Stimulated activated CD8-positive, alpha-beta memory T cell treated with anti-CD3 and anti-CD28 coated beads, Interleukin-15, amount 100 ng/mL, for 48 hours (primary cell): ENCODE results near the gene AGXT.

ENCODE experiments used
- DNase-seq, 2 donors: peaks; one replicate each; pipeline ENCODE4 v3.0.0-alpha.2; 2020; ENCODE audit warnings: low read depth in 2 of 2

The AGXT gene

DNA sequence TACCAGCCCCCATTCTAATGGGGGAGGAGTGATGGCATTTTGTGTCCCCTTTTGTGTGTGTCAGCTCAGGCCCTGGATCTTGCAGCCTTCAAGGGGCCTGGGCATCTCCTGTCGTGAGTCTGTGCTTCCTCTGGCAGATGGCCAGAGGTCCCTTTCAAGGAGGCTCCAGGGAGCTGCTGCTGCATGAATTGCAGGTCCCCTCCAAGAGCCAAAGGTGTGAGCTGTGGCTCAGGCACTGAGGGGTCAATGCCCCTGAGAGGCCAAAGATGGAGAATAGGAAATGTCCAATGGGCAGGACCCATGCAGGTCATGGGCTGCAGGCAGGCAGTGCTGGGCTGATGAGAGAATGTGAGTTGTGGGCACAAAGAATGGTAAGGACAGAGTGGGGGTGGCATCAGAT is 16.9 kb downstream of the AGXT start:
- DNase-seq = no peak

DNA sequence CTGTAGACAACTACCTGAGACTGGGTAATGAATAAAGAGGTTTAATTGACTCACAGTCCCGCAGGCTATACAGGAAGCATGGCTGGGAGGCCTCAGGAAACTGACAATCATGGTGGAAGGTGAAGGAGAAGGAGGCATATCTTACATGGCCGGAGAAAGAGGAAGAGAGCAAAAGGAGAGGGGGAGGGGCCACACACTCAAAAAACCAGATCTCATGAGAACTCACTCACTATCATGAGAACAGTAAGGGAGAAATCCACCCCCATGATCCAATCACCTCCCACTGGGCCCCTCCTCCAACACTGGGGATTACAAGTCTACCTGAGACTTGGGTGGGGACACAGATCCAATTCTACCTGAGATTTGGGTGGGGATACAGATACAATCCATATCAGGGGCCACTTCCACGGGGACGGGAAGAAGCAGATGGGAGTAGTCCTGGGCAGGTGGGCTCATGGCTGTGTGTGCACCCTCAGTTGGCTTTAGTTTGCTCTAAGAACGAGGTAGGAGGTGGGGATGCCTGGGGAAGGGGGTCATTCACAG is 17.5 kb downstream of the AGXT start:
- DNase-seq = no peak

GRCh38 chr2:240886678-240887609 is 18.3 kb downstream of the AGXT start:
- no peak for DNase-seq

DNA sequence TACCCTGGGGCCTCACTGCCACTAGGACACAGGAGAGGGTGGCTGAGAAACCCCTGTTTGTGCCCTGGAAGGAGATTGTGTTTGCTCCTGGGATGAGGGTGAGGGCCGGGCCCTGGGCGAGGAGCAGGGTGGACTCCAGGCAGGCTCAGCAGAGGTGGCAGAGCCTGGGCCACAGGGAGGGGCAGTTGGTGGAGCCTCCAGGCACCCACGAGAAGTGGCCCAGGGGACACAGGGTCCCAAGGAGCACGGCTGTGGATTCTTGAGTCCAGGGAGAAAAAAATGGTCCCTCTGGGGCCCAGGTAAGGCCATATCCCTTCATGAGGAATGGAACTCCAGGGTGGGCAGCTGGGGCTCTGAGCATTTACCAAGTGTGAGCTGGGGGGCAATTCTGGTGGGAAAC is 19.0 kb downstream of the AGXT start:
- no peak for DNase-seq

GRCh38 chr2:240888130-240888889 is 19.7 kb downstream of the AGXT start:
- DNase-seq = no peak

- DNase-seq = no peak
Measured at GRCh38 chr2:240888890-240889573, 20.4 kb downstream of the AGXT start.

DNA sequence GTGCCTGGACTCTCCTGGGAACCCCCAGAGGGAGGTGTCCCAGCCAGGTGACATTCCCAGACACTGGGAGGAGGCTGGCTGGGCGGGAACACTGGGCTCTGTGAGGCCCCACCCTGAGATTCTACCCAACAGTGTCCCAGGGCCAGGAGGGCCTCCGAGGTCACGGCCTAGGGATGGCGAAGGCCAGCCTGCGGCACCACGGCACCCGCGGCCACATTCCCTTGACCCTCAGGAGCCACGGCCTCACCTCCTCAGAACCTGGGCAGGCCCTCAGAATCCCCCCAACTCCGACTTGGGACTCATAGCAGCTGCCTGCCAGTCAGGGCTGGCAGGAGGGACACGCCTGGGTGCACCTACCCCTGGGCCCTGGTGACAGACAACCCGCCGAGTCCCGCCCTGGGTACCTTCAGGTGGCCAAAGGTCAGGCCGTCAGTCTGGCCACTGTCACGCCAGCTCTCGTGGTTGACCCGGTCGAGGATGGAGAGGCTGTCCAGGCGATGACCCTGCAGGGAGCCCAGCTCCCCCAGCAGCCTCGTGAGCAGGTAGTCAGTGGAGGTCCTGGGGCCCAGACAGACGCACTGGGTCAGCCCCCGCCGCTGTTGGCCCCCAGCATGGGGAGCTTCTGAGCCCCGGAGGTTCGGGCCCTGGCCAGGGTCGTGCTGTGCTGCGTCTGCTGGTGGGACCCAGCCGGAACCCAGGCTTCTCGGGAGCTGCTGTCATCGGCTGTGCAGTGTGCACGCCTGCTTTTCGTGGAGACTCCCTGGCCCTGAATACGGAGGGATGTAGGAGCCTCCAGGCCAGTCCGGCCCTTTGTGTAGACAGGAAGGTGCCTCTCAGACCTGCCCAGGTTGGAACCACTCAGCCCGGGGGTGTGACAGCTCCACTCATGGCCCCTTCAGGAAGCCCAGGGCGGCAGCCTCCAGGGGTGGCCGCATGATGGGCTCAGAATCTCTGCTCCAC is 21.3 kb downstream of the AGXT start:
- DNase-seq = no peak

DNA sequence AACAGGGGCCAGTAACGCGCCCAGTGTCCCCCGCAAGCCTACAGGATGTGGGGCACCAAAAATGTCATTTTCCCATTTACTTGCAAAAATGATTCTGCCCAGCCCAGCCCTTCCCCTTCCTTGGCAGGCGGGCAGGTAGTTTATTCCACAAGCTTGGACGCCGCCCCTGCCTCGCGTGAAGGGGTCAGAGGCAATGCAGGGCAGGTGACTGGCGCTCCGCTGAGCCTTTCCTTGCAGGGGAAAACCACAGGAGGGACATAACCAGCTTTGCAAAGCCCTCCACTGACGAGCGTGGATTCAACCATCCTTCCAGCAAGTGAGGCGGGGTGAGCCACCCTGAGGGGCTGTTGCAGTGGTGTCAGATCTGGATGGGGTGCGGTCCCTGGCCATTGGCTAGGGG is 22.1 kb downstream of the AGXT start:
- DNase-seq = no peak

GRCh38 chr2:240891492-240892340 is 23.1 kb downstream of the AGXT start:
- no peak for DNase-seq

DNA sequence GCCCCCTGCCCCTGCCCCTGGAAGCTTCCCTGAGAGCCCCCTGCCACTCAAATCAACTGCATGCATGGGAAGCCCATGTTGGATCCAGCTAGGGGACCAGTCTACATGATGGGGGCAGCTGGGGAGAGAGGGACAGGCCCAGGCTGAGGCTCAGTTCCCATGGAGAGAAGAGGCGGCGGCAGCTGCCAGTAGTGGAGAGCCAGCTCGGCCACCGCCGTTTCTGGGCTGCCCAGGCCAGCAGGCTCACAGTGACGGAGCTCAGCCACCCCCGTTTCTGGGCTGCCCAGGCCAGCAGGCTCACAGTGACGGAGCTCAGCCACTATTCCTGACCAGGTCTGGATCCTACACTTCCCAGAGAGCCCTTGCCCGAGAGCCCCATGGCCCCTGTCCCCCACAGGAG is 23.7 kb downstream of the AGXT start:
- no peak for DNase-seq

- no peak for DNase-seq
Measured at GRCh38 chr2:240892925-240893324, 24.3 kb downstream of the AGXT start.

DNA sequence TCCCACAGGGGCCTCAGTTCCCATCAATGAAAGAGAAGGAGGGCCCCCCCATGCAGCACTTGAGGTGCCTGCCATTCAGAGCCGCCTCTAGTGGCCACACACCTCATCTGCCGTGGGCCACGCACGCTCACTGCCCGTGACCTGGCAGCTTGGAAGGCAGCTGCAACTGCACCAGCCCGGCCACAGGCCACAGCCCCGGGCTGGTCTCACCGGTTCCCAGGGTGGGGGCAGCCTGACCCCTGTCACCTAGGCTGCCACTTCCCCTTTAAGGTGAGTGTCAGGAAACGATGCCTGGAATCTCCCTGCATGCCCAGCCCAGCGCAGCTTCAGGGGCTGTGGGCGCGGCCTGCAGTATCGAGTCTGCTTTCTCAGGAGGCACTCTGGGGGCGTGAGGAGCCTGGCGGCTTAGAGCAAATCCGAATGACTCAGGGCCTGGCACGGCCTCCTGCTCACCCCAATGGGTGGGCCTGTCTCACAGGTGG is 24.8 kb downstream of the AGXT start:
- DNase-seq = peak in 1 of 2 donors; percentile 77

DNA sequence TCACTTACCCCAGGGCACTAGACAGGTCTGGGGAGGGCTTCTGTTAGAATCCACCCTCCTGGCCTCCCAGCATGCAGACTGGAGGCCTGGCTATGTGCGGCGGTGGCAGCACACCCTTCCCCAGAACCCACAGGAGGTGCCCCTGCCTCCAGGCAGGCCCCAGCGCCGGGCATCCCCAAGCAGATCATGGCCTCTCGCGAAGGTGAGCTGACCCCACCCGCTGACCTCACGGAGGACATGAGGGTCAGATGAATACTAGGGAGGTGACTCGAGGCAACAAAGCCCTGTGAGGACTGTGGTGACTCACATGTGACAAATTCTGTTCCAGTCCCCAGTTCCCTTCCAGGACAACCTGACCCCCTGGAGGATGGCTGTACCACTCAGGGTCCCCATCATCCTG is 25.4 kb downstream of the AGXT start:
- DNase-seq = no peak

DNA sequence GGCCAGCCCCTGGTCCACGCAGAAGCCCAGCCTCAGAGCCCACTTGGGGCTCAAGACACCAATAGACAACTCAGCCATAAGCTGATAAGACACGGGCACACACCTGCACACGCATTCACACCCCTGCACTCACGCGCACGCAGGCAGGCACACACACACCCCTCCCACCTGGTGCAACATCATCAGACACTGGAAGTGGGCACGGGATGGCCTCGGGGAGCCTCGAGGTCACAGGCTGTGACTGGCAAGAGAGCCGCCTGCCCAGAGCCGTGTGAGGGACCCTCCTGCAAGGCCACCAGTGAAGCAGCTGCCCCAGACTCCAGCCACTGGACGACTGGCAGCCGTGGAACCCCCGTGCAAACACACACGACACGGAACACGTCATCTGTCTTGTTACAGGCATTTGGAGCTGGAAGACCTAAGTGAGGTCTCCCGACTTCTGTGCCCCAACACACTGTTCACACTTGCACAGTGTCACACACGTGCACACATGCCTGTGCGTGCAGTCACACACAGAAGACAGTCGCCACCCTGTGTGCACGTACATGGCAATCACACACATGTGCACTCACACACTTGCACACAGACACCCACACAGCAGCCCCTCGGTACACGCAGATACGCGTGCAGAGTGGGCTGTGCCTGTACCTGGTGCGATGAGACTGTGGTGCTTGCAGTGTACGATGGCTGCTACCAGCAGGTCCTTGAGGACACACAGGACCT is 26.4 kb downstream of the AGXT start:
- no peak for DNase-seq

GRCh38 chr2:240895656-240896388 is 27.2 kb downstream of the AGXT start, which contains the start of gene MAB21L4:
MAB21L4 (minus strand) TSS chr2:240896156; CDS start chr2:240895997, 159 bp downstream.
- DNase-seq = no peak

DNA sequence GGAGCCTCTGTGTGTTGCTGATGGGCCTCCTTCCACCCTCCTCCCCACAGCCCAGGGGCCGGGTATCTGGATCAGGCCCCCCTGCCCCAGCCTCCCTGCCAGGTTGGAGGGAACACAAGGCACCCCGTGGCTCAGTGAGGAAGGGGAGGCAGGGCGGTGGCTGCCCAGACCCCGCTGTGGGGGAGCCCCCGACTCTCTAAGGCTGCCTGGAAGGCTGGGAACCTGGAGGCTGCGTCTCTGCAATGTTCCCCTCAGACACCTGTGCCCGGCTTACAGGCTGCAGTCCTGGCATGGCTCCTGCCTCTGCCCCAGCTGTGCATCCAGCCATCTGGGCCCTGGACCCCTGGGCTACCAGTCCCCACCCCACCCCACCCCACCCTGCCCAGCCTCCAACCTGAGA is 27.8 kb downstream of the AGXT start:
- no peak for DNase-seq

DNA sequence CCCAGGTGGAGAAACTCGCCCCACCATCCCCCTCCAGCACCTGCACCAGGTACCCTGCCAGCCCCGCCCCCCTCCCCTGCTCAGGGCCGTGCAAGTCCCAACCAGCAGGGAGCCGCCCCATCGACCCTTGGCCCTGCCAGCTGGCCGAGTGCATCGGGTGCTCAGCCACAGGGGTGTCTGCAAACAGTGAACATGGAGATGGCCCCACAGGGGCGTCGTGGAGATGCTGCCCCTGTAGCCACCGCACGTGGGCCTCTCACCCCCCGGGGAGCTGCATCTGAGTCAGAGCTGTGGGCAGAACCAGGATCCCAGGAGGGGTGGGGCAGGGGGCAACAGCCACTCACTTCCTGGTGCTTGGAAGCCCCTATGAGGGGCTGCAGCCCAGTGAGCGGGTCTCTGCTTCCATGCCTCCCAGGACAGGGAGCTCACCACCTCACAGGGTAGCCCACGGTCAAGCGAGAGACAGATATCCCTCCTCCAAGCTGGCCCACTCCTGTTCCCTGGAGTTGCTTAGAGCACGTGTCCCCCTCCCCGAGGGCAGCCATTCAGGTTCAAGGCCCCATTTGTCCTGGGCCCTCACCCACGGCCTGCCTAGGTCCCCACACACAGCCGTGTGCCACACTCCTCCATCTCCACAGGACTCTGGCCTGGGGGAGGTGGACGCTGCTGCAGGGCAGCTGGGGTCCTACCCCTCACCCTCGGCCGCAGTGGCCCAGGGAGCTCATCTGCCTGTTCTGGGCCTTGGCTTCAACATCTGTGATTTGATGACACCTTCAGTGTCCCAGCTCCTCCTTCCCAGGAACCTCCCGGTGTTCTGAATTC is 28.5 kb downstream of the AGXT start:
- DNase-seq = no peak
